ENCODE results near the gene IQGAP2. TPM values are rescaled to one million over a fixed set of nuclear protein-coding genes. Genes with fewer than 3 reads are reported as not detected.

The IQGAP2 gene
- polyA plus RNA-seq, 3 donors: 57.9 to 69.7 (median 68.2) TPM

DNA sequence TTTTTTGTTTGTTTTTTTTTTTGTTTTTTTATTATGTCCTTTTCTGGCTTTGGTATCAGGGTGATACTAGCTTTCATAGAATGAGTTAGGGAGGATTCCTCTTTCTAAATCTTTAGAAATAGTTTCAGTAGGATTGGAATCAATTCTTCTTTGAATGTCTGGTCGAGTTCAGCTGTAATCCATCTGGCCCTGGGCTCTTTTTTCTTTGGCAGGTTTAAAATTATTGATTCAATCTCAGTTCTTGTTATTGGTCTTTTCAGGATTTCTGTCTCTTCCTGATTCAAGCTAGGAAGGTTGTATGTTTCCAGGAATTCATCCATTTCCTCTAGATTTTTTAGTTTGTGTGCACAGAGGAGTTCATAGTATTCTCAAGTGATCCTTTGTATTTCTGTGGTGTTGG, 34.9 kb downstream of the IQGAP2 start:
- no peak for DNase-seq (ENCODE audit: extremely low read depth in 1 of 11, low read depth in 9 of 11, low spot score in 4 of 11)

DNA sequence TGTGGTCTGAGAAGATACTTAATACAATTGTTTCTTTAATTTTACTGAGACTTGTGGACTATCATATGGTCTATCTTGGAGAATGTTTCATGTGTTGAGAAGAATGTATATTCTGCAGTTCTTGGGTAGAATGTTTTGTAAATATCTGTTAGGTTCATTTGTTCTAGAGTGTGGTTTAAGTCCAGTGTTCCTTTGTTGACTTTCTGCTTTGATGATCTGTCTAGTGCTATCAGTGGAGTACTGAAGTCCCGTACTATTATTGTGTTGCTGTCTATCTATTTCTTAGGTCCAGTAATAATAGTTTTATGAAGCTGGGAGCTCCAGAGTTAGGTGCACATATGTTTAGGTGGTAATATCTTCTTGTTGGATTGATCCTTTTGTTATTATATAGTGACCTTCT, 36.1 kb downstream of the IQGAP2 start:
- DNase-seq (ENCODE audit: extremely low read depth in 1 of 11, low read depth in 9 of 11, low spot score in 4 of 11): no peak

- no peak for DNase-seq (ENCODE audit: extremely low read depth in 1 of 11, low read depth in 9 of 11, low spot score in 4 of 11)
These were observed 36.8 kb downstream of the IQGAP2 start for GRCh38 chr5:76439929-76440328.

- DNase-seq (ENCODE audit: extremely low read depth in 1 of 11, low read depth in 9 of 11, low spot score in 4 of 11): no peak
These were observed 38.0 kb downstream of the IQGAP2 start for GRCh38 chr5:76441101-76441500.

GRCh38 chr5:76441890-76442673, 39.0 kb downstream of the IQGAP2 start:
- no peak for DNase-seq (ENCODE audit: extremely low read depth in 1 of 11, low read depth in 9 of 11, low spot score in 4 of 11)

DNA sequence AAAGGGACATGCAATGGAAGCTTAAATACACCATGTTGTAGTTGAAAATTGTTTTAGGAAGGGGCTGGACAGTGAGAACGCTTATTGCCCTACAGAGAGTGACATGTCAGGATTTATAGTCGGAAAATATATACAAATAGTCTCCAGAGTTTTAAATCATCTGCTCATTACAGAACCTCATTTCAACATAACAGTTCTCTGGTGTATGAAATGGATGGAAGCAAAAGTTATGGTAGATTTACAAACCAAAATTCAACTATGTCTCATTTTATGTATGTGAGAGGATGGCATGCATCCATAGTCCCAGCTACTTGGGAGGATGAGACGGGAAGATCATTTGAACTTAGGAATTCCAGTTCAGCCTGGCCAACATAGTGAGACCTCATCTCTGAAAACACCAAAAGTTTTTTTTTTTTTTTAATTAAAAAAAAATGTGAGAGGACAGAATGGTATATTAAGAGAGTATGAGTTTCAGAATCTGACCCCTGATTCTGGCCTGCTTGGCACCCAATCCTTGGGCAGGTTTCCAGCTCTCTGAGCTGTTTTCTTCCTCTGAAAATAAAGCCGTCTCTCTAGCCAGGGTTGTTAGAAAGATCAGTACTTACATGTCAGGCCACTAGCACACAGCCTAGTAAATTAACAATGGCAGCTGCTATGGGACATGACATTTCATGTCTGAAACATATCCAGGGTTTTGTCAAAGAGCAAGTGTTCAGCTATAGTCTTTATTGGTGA, 40.1 kb downstream of the IQGAP2 start:
- DNase-seq (ENCODE audit: extremely low read depth in 1 of 11, low read depth in 9 of 11, low spot score in 4 of 11): no peak

GRCh38 chr5:76445063-76445462, 42.0 kb downstream of the IQGAP2 start:
- no peak for DNase-seq (ENCODE audit: extremely low read depth in 1 of 11, low read depth in 9 of 11, low spot score in 4 of 11)

DNA sequence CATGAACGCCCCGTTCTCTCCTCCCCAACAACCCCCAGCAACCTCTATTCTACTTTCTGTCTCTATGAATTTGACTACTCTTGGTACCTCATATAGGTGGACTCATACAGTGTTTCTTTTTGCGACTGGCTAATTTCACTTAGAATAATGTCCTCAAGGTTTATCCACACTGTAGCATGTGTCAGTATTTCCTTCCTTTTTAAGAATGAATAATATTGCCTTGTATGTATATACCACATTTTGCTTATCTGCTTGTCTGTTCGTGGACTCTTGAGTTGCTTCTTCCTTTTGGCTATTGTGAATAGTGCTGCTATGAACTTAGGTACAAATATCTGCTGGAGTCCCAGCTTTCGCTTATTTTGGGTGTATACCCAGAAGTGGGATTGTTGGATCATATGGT, 42.7 kb downstream of the IQGAP2 start:
- DNase-seq (ENCODE audit: extremely low read depth in 1 of 11, low read depth in 9 of 11, low spot score in 4 of 11): no peak

GRCh38 chr5:76446776-76447175, 43.7 kb downstream of the IQGAP2 start:
- no peak for DNase-seq (ENCODE audit: extremely low read depth in 1 of 11, low read depth in 9 of 11, low spot score in 4 of 11)

GRCh38 chr5:76449606-76450005, 46.5 kb downstream of the IQGAP2 start:
- no peak for DNase-seq (ENCODE audit: extremely low read depth in 1 of 11, low read depth in 9 of 11, low spot score in 4 of 11)

DNA sequence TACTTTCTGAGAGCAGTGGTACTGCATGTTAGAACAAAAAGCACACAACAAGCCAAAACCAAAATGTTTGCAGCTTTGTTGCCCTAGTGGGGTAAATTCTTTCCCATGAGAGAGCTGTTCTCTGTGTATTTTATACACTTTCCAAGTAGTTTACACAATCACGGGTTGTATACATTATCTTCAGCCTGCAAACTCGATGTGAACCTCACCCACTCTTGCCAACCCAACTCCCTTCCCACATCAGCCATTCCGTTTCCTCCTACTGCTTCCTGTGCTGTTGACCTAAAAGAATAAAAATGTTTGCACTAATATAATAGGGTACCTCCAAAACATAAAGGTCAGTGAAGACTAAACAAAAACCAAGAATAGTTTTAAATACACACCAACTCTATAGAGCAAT, 47.0 kb downstream of the IQGAP2 start:
- DNase-seq (ENCODE audit: extremely low read depth in 1 of 11, low read depth in 9 of 11, low spot score in 4 of 11): no peak

DNA sequence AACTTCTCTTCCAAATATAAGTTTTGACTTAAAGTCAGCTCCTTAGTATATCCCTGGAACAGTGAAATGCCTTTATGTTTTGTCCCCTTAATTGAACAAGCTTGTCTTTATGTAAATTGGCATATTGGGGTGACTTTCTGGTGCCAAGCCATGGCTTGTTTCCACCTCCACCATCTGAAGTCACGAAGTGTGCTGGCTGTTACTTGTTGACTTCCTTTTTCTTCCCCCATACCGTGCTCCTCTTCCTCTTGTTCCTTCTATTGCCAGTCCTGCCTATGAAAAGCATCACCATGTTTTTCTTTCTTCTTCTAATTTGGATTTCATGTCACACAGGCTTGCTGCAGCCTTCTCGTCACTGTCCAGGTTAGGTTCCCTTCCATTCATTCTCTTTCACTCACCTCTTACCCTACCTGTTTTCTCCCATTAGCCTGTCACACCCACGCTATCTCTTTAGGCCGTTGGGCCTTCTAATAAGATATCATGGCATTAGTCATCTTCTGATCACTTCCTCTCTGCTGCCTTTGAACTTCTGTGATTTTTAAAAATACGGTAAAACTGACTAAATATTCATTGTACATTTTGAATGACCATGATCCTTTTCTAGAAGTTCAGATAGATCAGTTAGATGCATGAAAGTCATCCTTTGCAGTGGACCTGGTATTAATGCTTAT, 48.1 kb downstream of the IQGAP2 start:
- no peak for DNase-seq (ENCODE audit: extremely low read depth in 1 of 11, low read depth in 9 of 11, low spot score in 4 of 11)

DNA sequence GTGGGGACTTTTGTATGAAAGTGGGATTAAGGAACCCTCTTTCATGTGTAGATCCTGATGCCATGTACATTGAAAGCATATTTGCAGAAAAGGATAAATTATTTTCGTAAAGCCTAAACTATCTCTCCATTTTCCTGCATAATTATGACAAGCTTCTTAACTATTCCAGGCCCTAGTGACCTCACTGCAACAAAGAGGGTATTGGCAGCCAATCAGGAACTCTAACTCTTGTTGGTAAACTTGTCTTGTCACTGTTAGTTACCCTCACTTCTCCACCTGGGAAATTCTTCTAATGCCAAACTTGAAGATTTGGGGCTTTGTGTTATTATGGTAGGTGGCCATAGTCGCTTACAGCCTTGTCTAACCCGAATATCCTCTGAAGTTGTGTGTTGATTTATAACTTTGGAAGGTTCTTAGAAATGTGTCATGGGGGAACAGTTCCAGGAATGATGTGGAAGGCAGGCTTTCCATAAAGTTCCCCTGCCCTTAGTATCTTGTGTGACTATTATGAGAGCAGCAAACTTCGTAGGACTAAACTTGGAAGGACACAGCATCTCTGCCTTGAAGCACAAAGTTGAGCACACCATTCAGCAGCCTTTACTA, 52.5 kb downstream of the IQGAP2 start:
- DNase-seq (ENCODE audit: extremely low read depth in 1 of 11, low read depth in 9 of 11, low spot score in 4 of 11): no peak

GRCh38 chr5:76456258-76456657, 53.2 kb downstream of the IQGAP2 start:
- DNase-seq (ENCODE audit: extremely low read depth in 1 of 11, low read depth in 9 of 11, low spot score in 4 of 11): no peak

DNA sequence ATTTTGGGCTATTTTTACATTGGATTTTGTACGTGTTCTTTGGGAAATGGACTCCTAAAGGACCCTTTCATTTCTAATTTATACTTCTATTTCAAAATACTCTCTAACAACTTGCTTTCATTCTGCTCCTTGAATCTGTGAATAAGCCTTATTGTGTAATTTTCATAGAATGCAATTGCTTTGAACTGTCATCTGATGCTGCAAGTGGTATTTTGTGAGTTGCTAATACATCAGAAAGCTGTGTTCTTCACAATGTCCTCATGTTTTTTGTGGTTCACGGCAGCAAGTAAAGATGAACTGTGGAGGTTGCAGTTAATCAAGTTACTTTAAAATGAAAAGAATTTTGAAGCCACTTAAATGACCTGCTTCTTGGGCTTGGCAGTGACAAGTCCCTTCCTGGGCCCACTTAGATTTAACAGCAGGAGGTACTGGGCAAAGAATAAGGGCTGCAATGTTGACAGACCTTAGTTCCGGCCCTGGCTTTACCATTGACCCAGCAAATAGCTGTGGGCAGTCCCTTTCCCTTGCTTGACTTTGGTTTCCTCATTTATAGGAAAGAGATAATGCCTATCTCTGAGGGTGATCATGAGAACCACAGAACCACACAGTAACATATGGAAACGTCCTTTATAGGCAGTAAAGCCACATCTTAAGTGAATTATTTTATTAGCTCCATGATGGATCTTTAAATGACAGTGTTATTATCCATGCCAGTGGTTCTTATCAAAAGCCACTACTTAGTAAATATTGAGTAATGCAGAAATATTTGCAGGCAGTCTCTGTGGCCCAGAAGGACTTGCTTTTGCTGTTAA, 54.8 kb downstream of the IQGAP2 start:
- no peak for DNase-seq (ENCODE audit: extremely low read depth in 1 of 11, low read depth in 9 of 11, low spot score in 4 of 11)

GRCh38 chr5:76458486-76458830, 55.4 kb downstream of the IQGAP2 start:
- DNase-seq (ENCODE audit: extremely low read depth in 1 of 11, low read depth in 9 of 11, low spot score in 4 of 11): no peak

- no peak for DNase-seq (ENCODE audit: extremely low read depth in 1 of 11, low read depth in 9 of 11, low spot score in 4 of 11)
These were observed 57.0 kb downstream of the IQGAP2 start for GRCh38 chr5:76460104-76460503.

- no peak for DNase-seq (ENCODE audit: extremely low read depth in 1 of 11, low read depth in 9 of 11, low spot score in 4 of 11)
These were observed 59.1 kb downstream of the IQGAP2 start for GRCh38 chr5:76462097-76462667.

GRCh38 chr5:76467216-76467615, 64.1 kb downstream of the IQGAP2 start:
- DNase-seq (ENCODE audit: extremely low read depth in 1 of 11, low read depth in 9 of 11, low spot score in 4 of 11): no peak
